A549 treated with Hydrocortisone at 1 μM for 4 hours (cell line): ENCODE data around the gene VPS35. TPM values are rescaled to one million over a fixed set of nuclear protein-coding genes. Genes with fewer than 3 reads are reported as not detected.

Experiments
- total RNA-seq: library from RNA; stranded (reverse); fragments of 200-300 nt; extraction: Qiagen RNA extraction; gene quantifications from 5 replicates; pipeline ENCODE4 v1.2.3, GENCODE V29; 2022

The VPS35 gene
- 78.0 to 103 TPM (median 80.1 TPM) in 5 replicates for total RNA-seq

GRCh38 chr16:46688654-46689364 is at the start of gene VPS35:
Gene VPS35 (minus strand): TSS chr16:46689178. CDS start chr16:46689133, 45 bp downstream.

GRCh38 chr16:46689365-46690280 is 645 bp upstream of the VPS35 start, which contains the start of gene ORC6:
Gene ORC6 (plus strand): TSS chr16:46689659. CDS start chr16:46689706, 47 bp downstream.

GRCh38 chr16:46621006-46621933 is 67.7 kb downstream of the VPS35 start, which contains the start of gene SHCBP1:
Gene SHCBP1 (minus strand): TSS chr16:46621379. CDS start chr16:46621359, 20 bp downstream.

Other genes with a start within 250 kb of the VPS35 start
- 31.7 to 45.2 TPM (median 36.2 TPM) in 5 replicates for gene SHCBP1, start 67.8 kb downstream of the VPS35 start, total RNA-seq
- 41.4 to 46.6 TPM (median 43.0 TPM) in 5 replicates for gene ORC6, start 481 bp upstream of the VPS35 start, total RNA-seq
- 0.01 to 0.10 TPM (median 0.02 TPM) in 5 replicates for gene MYLK3, start 59.2 kb upstream of the VPS35 start, total RNA-seq
- 5.8 to 7.2 TPM (median 6.7 TPM) in 5 replicates for gene C16orf87, start 142.0 kb upstream of the VPS35 start, total RNA-seq
- gene GPT2, start 195.2 kb upstream of the VPS35 start, total RNA-seq, result 10.1 to 12.4 TPM (median 11.1 TPM) in 5 replicates